ENCODE results near the gene RPS6KB2.
A peak's percentile ranks its signal among the peaks of the same experiment; 100 is the strongest.

Gene RPS6KB2

GRCh38 chr11:67466962-67467771 is 38.9 kb downstream of the RPS6KB2 start:
- no peak overlapping the region for H3K4me3 ChIP-seq (ENCODE audit: low read depth, low read length)
- in situ Hi-C loops (cut with HindIII; ENCODE audit: low sequenced_read_pairs) = no loop called here
- no peak for DNase-seq (ENCODE audit: low read depth, low spot score)
- TF ChIP-seq, protein P1, sequence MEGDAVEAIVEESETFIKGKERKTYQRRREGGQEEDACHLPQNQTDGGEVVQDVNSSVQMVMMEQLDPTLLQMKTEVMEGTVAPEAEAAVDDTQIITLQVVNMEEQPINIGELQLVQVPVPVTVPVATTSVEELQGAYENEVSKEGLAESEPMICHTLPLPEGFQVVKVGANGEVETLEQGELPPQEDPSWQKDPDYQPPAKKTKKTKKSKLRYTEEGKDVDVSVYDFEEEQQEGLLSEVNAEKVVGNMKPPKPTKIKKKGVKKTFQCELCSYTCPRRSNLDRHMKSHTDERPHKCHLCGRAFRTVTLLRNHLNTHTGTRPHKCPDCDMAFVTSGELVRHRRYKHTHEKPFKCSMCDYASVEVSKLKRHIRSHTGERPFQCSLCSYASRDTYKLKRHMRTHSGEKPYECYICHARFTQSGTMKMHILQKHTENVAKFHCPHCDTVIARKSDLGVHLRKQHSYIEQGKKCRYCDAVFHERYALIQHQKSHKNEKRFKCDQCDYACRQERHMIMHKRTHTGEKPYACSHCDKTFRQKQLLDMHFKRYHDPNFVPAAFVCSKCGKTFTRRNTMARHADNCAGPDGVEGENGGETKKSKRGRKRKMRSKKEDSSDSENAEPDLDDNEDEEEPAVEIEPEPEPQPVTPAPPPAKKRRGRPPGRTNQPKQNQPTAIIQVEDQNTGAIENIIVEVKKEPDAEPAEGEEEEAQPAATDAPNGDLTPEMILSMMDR (IDR thresholded peaks at IDR 0.05; ENCODE audit: low read depth, low read length) = no peak

DNA sequence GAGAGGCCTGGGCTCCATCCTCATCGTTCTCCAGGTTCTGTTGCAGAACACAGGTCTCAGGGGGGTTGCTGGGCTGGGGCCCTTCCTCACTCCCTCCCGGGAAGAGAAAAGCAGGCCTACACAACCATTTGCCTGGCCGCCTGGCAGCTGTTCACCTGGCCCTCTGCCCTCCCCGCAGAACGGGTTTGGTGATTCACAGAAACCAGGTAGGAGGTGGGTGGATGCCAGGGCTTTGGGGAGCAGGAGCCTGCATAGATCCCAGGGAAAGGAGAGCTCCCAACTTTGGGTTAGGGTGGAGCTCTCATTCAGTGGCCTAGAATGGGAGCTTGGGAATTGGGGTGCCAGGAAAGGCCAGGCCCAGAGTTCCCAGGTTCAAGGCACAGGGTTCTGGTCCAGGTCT is 39.8 kb downstream of the RPS6KB2 start:
- H3K4me3 ChIP-seq (ENCODE audit: low read depth, low read length) = peak overlapping the region; percentile 71
- DNase-seq (ENCODE audit: low read depth, low spot score) = no peak
- TF ChIP-seq, protein P1 (IDR thresholded peaks at IDR 0.05; ENCODE audit: low read depth, low read length) = no peak
- in situ Hi-C loops (cut with HindIII; ENCODE audit: low sequenced_read_pairs) = no loop called here

GRCh38 chr11:67468456-67468758 is 40.1 kb downstream of the RPS6KB2 start:
- DNase-seq (ENCODE audit: low read depth, low spot score) = no peak
- TF ChIP-seq, protein P1 (IDR thresholded peaks at IDR 0.05; ENCODE audit: low read depth, low read length) = no peak
- peak overlapping the region; percentile 71 for H3K4me3 ChIP-seq (ENCODE audit: low read depth, low read length)
- in situ Hi-C loops (cut with HindIII; ENCODE audit: low sequenced_read_pairs) = no loop called here

GRCh38 chr11:67468759-67469507 is 40.6 kb downstream of the RPS6KB2 start, which contains the start of gene TMEM134:
TSS of gene TMEM134 (minus strand) at chr11:67469251. CDS start at chr11:67469192, 59 bp downstream.
- DNase-seq (ENCODE audit: low read depth, low spot score) = peak; percentile 91
- in situ Hi-C loops (cut with HindIII; ENCODE audit: low sequenced_read_pairs) = no loop called here
- TF ChIP-seq, protein P1 (IDR thresholded peaks at IDR 0.05; ENCODE audit: low read depth, low read length) = peak; percentile 45
- peak within 1 kb of the TSS; percentile 71 for H3K4me3 ChIP-seq (ENCODE audit: low read depth, low read length)

GRCh38 chr11:67469508-67469811 is 41.2 kb downstream of the RPS6KB2 start:
- in situ Hi-C loops (cut with HindIII; ENCODE audit: low sequenced_read_pairs) = no loop called here

DNA sequence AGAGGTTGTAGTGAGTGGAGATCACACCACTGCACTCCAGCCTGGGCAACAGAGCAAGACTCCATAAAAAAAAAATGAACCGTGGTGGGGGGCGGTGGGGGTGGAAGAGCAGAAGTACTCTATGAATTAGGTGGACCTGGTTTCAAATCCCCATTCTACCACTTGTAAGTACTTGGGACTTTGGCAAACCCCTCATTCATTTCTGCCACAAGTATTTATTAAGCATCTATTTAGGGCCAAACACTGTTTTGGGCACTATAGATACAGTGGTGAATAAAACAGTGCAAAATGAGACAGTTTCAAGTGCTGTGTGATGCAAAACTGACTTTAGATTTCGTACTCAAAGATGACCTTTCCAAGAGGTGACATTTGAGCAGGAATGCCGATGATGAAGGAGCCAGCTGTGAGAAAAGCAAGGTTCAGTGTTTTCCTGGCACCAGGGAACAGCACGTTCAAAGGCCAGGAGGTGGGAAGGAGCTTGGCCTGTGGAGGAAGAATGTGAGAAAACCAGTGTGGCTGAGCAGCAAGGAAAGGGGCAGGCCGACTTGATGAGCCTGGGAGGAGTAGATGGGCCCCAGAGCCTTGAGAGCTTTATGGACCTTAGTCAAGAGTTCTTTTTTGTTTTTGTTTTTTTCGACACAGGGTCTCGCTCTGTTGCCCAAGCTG is 42.2 kb downstream of the RPS6KB2 start:
- DNase-seq (ENCODE audit: low read depth, low spot score) = no peak
- no peak overlapping the region for H3K4me3 ChIP-seq (ENCODE audit: low read depth, low read length)
- TF ChIP-seq, protein P1 (IDR thresholded peaks at IDR 0.05; ENCODE audit: low read depth, low read length) = no peak
- in situ Hi-C loops (cut with HindIII; ENCODE audit: low sequenced_read_pairs) = no loop called here

More at GRCh38 chr11:67469508-67469811, 41.2 kb downstream of the RPS6KB2 start:
- H3K4me3 ChIP-seq (ENCODE audit: low read depth, low read length) = peak overlapping the region; percentile 60
- TF ChIP-seq, protein P1 (IDR thresholded peaks at IDR 0.05; ENCODE audit: low read depth, low read length) = no peak
- no peak for DNase-seq (ENCODE audit: low read depth, low spot score)
